HG02870 (cell line): ENCODE measurements around the gene KRT85.

Source experiments
- ATAC-seq: cut with Tn5 transposase; IDR thresholded peaks from one replicate; pipeline ENCODE4 v1.9.1; 2021; ENCODE audit warnings: mild to moderate bottlenecking, moderate library complexity; ENCODE audit not compliant: unreplicated experiment

KRT85 gene

GRCh38 chr12:52395761-52396434 is 28.6 kb upstream of the KRT85 start:
- no peak for ATAC-seq

DNA sequence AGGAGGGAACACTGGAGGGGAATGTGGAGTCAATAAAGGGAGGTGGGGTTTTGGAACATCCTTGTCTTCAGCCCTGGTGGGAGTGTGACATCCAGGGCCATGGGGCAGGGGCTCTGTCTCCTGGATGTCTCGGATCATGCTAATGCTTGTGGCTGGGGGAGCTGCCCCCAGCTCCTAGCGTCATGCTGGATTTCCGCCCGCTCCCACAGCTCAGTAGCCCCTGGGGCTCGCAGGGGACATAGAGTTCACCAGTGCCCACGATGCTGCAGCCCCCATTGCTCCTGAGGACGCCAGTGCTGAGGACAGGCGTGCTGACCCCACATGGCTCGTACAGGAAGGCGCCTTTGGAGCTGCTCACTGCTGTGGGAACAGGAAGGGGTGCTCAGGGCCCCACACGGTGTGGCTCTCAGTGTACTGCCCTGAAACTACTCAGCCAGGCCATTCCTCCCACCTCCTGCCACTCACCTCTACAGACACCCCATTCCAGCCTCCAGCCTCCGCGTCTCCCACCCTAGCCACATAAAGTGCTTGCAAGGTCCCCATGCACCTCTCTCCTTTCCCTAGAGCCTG is 27.6 kb upstream of the KRT85 start:
- ATAC-seq: no peak

- no peak for ATAC-seq
Observed at GRCh38 chr12:52392465-52393007, 25.3 kb upstream of the KRT85 start.

GRCh38 chr12:52391618-52392002 is 24.3 kb upstream of the KRT85 start:
- ATAC-seq: no peak

DNA sequence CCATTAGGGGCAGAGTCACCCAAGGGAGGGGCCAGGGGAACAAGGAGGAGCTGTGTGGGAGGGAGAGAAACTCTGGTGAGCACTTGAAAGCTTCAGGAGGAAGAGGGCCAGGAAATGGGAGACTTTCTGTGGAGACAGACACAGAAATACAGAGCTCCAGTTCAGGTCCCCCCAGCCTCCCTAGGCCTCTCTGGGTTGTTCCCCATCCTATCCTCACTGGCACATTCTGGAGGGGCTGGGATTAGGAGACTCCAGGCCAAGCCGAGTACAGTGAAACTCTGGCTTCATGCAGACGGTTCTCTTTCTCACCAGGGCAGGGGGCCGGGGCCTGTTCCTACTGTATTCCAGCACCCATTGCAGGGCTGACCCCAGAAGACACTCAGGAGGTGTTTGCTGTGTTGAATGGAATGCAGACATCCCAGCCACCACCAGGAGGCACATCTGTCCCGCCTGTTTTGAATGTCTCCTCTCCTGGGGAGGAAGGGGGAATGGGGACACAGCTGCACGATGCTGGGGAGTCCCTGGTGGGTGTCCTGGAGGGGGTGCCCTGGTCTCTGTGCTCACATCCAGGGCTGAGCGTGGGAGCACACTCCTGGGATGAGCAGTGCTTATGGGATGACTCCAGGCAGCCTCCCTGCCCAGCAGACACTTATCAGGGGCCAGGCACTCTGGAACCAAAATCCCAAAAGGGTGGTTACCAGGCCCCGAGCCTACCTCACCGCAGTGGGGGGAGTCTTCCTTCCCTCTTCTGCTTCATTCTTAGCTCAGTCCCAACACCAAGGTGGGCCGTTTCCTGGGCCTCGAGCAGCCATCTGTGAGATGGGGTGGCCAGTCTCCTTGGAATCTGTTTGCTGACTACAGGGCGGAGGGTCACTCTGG is 23.7 kb upstream of the KRT85 start:
- no peak for ATAC-seq

DNA sequence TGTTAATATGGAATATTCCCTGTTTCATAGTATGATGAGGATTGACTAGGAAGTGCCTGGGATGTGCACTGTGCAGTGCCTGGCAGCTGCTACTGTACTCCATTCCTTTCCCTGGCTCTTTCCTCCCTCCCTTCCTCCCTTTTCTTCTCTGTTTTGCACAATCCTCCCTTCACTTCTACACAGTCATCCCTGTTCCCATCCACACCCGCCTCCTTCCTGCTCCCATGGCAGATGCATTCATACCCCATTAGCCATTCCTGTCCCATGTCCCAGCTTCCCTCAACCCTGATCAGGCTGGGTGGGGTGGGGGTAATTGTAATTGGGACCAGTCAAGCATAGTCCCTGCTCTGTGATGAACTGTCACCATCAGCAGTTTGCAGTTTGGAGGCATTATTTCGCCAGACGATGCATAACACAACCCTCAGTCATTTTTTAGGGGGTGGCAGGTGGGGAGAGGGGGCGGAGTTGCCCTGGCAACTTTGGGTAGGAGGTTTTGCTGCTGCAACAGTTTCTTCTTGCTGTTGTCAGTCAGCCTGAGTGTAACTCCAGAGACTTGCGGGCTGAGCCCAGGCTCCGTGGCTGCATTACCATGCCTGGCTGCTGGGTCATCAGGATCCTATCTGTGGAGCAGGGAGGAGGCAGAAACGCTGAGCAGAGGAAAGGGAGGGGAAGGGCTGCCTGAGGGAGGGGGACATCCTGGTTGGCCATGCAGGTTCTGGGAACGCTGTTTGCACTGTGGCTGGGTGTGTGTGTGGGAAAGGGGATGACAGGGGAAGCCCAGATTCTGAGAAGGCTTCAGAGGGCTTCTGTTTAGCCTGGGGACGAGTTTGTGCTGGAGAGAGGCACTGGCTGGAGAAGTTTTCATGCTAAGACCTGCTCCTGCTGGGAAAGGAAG is 22.3 kb upstream of the KRT85 start:
- ATAC-seq: no peak

GRCh38 chr12:52387859-52388258 is 20.6 kb upstream of the KRT85 start:
- no peak for ATAC-seq

DNA sequence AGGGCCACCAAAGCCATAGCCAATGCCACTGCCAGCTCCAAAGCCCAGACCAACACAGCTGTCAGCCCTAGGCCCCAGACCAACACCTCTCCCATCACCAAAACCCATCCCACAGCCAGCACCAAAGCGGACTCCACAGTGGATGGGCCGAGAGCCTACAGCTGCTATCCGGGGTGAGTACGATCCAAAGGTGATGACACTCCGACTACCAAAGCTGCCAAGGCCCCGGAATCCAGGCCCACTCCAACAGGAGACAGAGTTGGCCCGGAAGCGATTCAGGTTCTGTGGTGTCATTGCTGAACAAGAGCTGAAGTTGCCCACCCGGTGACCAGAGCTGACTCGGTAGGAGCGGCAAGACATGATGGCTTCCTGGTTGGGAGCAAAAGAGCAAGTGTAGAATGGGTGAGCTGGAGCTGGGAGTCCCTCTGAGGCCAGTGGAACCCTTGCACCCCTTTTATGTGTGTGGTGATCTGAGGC is 18.0 kb upstream of the KRT85 start, which contains the start of gene KRT84:
KRT84 (minus strand) TSS at position 427 of the 477 bp plus-strand sequence; CDS start at position 360, 67 bp downstream.
- ATAC-seq: no peak

GRCh38 chr12:52383331-52383730 is 16.1 kb upstream of the KRT85 start:
- no peak for ATAC-seq

DNA sequence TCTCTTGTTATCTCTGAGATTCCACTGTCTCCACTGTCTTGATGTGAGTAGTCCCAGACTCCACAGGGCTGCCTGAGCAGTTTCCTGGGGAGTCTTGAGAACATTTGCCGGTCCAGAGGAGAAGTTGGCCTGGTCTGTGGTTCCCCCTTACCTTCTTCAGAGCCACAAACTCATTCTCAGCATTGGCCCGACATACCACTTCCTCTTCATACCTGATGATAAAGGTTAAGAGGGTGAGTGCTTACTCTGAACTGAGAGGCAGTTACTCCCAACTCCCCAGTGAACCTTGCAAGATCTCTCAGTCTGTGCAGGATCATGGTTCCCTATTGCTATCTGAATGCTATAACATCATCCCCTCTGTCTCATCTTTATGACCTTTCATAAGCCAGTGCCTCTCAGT is 15.6 kb upstream of the KRT85 start:
- no peak for ATAC-seq

DNA sequence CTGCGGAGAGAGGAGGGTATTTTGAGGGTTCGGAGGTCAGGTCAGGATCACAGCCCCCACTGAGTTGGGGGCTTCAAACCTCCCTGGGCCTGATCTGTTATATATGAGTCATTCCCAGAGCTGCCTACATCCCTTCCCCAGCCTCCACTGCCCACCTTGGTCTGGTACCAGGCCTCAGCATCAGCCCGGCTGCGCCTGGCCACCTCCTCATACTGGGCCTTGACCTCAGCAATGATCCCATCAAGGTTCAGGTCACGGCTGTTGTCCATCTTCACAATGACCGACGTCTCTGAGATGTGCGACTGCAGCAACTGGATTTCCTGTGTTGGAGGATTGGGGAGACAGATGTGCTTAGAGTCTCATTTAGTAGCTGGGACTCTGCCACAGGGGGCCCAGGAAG is 13.9 kb upstream of the KRT85 start:
- ATAC-seq: no peak

- ATAC-seq: no peak
Observed at GRCh38 chr12:52380271-52380694, 13.0 kb upstream of the KRT85 start.

DNA sequence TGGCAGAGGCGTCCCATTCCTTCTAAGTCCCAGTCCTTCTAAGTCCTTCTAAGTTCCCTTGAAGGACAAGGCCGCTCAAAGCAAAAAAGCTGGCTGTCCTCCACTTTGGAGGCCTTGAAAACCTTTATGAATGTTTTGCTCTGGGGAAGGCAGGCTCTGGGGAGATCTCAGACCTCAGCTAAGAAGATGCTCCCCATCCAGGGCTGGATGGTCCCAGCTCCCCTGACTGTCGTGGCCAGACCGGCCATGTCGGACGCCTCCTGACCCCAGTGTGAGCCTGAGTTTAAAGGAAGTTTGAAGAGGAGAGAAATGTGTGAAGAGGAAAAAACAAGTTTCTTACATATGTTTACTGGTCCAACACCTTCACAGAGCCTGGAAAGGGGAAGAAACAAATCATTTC is 12.3 kb upstream of the KRT85 start:
- no peak for ATAC-seq

DNA sequence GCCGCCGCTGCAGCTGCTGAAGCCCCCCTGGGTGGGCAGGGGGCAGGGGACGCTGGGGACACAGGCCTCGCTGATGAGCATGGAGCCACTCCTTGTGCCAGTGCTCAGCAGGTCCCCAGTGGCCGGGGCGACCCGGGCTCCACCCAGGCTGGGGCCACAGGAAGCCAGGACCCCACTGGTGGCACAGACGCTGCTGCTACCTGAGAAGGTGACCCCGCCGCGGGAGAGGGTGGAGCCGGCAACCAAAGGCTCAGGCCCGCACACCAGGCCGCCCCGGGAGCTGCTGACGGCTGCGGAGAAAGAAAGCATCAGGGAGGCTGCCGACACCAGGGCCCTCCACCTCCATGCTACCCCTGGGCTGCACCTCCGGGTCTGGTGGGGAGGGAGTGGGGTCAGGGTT is 10.8 kb upstream of the KRT85 start:
- no peak for ATAC-seq

- no peak for ATAC-seq
Observed at GRCh38 chr12:52377266-52377665, 10.0 kb upstream of the KRT85 start.

GRCh38 chr12:52372216-52373154 is 5.2 kb upstream of the KRT85 start:
- no peak for ATAC-seq

GRCh38 chr12:52371716-52372115 is 4.4 kb upstream of the KRT85 start:
- no peak for ATAC-seq

- ATAC-seq: no peak
Observed at GRCh38 chr12:52370926-52371608, 3.8 kb upstream of the KRT85 start.

DNA sequence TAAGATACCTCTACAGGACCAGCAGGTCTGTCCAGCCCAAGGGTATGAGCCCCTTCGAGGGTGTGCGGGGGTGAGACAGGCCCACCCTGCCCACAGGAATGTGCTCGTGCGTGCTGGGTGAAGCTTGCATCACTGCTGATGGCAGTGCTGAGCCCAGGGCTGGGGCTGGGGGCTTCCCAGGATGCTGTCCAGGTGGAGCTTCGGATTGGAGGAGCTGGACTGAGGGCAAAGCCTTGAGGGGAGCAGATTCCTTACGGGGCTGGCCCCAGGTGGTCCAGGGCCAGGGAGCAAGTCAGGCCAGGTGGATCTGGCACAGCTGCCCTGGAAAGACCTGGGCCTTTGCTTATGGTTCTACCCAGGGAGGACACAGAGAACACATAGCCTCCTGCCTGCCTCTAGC is 2.5 kb upstream of the KRT85 start:
- ATAC-seq: no peak
